AG10803 (cell line): ENCODE data around the gene AGXT2.

ENCODE experiments used
- DNase-seq: peaks from one replicate; pipeline ENCODE4 v3.0.0; 2010; ENCODE audit warnings: low read depth
- H3K4me3 ChIP-seq: 2 replicates; pipeline ENCODE4 v1.5.1; 2011; ENCODE audit warnings: mild to moderate bottlenecking, low read length, control low read depth
- TF ChIP-seq, protein P1 (sequence below): conservative IDR thresholded peaks from 2 replicates; pipeline ENCODE4 v1.5.1; 2011; ENCODE audit warnings: mild to moderate bottlenecking, low read length, control low read depth, inconsistent platforms

Gene AGXT2

GRCh38 chr5:35067985-35068384 is 20.2 kb upstream of the AGXT2 start:
- TF ChIP-seq, protein P1, sequence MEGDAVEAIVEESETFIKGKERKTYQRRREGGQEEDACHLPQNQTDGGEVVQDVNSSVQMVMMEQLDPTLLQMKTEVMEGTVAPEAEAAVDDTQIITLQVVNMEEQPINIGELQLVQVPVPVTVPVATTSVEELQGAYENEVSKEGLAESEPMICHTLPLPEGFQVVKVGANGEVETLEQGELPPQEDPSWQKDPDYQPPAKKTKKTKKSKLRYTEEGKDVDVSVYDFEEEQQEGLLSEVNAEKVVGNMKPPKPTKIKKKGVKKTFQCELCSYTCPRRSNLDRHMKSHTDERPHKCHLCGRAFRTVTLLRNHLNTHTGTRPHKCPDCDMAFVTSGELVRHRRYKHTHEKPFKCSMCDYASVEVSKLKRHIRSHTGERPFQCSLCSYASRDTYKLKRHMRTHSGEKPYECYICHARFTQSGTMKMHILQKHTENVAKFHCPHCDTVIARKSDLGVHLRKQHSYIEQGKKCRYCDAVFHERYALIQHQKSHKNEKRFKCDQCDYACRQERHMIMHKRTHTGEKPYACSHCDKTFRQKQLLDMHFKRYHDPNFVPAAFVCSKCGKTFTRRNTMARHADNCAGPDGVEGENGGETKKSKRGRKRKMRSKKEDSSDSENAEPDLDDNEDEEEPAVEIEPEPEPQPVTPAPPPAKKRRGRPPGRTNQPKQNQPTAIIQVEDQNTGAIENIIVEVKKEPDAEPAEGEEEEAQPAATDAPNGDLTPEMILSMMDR, result no peak
- DNase-seq, result no peak

DNA sequence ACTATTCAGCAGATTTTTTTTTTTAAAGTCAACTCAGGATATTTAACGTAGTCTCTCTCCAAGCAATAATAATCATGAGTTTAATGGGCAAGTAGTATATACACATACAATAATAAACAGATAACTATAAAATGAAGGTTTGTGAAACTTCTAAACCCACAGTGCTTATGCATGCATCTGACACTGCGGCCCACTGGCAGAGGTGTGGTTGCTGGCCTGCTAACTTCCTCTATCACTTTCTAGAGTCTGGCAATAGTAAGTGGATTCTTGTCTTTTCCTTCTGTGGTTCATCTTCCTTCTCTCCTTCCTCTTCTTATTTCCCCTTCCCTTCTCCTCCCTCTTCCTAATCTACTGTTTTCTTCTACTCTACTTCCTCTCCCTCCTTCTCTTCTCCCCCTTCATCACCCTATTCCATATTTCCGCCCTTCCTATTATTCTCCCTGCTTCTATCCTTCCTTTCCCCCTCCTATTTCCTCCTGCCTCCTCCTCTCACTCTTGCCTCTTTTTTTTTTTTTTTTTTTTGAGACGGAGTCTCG is 18.6 kb upstream of the AGXT2 start:
- no peak overlapping the region for H3K4me3 ChIP-seq
- TF ChIP-seq, protein P1, result no peak
- no peak for DNase-seq

More at GRCh38 chr5:35067985-35068384, 20.2 kb upstream of the AGXT2 start:
- H3K4me3 ChIP-seq, result no peak overlapping the region

GRCh38 chr5:35063414-35063813 is 15.7 kb upstream of the AGXT2 start:
- TF ChIP-seq, protein P1, result no peak
- peak; percentile 59 for DNase-seq
- no peak overlapping the region for H3K4me3 ChIP-seq

DNA sequence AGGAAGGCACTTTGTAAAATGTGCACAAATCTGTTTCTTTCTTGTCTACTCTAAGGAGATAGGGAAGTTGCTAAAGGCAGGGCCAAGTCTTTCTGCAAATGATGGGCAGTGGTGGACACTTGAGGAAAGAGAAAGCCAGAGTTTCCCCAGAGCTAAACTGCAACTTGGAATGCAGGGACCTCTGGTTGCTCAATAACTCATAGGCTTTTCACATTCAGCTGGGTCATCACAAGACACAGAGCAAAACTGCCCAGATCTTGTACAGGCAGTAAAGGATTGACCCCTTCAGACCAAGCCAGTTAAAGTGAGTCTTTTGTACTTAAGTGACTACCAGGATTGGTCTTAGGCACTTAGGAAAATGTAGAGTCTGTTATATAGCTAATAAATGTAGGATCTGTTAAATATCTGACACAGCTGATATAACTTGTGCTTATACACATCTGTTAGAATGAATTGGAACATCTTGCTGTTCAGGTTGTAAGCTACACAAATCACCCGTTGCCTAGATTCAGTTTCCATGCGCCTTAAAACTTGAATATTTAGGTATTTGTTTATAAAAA is 13.5 kb upstream of the AGXT2 start:
- H3K4me3 ChIP-seq, result no peak overlapping the region
- peak; percentile 54 for DNase-seq
- TF ChIP-seq, protein P1, result no peak

DNA sequence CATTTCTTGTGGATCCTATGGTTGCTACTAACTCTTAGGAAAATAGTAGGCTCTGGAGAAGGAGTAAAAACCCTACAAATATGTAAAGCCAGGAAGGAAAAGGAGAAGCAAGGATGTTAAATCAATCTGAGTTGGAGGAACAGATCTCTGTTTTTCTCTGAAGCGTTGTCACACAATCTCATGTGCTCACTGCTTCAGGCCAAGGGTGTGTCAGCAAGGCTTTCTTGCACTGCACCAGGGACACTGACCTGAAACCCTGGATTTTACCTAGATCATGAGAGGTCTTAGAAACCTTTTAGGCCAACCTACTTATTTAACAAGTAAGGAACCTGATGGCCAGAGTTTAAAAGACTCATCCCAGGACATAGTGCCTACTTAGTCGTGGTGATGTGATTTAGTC is 12.5 kb upstream of the AGXT2 start:
- DNase-seq, result no peak
- TF ChIP-seq, protein P1, result no peak
- no peak overlapping the region for H3K4me3 ChIP-seq

- no peak overlapping the region for H3K4me3 ChIP-seq
- no peak for DNase-seq
- TF ChIP-seq, protein P1, result no peak
Measured at GRCh38 chr5:35059251-35059650, 11.5 kb upstream of the AGXT2 start.

GRCh38 chr5:35058374-35058788 is 10.6 kb upstream of the AGXT2 start:
- TF ChIP-seq, protein P1, result no peak

More at GRCh38 chr5:35058374-35058788, 10.6 kb upstream of the AGXT2 start:
- no peak for DNase-seq
- no peak overlapping the region for H3K4me3 ChIP-seq
